Stimulated activated CD8-positive, alpha-beta memory T cell treated with anti-CD3 and anti-CD28 coated beads, Interleukin-2, amount 100 ng/mL, for 1 hour (primary cell): ENCODE data around the gene TTC19.
"Not testable (repeated sequence)": the region's sequence is repeated elsewhere in the genome, so short reads cannot be mapped to it uniquely, and the experiment has no call there.

Experiments
- DNase-seq, 2 donors: peaks; one replicate each; pipeline ENCODE4 v3.0.0-alpha.2; 2020; ENCODE audit warnings: low read depth in 2 of 2

Gene TTC19

GRCh38 chr17:15973016-15973415, 26.6 kb upstream of the TTC19 start:
- DNase-seq, result no peak

GRCh38 chr17:15973834-15974233, 25.8 kb upstream of the TTC19 start:
- DNase-seq, result no peak

- no peak for DNase-seq
Measured at GRCh38 chr17:15977894-15978293, 21.7 kb upstream of the TTC19 start.

- DNase-seq, result no peak
Measured at GRCh38 chr17:15978606-15979005, 21.0 kb upstream of the TTC19 start.

DNA sequence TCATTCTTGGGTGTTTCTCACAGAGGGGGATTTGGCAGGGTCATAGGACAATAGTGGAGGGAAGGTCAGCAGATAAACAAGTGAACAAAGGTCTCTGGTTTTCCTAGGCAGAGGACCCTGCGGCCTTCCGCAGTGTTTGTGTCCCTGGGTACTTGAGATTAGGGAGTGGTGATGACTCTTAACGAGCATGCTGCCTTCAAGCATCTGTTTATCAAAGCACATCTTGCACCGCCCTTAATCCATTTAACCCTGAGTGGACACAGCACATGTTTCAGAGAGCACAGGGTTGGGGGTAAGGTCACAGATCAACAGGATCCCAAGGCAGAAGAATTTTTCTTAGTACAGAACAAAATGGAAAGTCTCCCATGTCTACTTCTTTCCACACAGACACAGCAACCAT, 20.6 kb upstream of the TTC19 start:
- not testable (repeated sequence) for DNase-seq

DNA sequence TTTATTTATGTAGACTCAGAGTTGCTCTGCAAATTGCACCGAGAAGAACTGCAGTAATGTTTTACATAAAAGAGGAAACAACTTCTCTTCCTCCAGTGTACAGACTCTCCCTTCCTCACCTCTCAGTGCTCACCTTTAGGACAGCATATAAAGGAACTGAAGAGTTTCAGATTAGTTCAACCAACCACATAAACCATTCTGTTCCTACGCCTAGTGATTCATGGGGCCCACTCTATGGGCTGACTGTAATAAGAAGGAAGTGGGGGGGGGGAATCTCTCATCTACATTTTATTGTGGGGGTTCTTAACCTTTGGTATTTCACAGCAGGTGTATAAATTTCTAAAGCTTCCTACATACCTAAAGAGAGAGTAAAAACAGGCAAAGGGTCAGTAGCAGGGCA, 18.4 kb upstream of the TTC19 start:
- DNase-seq, result no peak

- no peak for DNase-seq
Measured at GRCh38 chr17:15981646-15982580, 17.7 kb upstream of the TTC19 start.

GRCh38 chr17:15996322-15996721, 3.3 kb upstream of the TTC19 start:
- DNase-seq, result no peak

DNA sequence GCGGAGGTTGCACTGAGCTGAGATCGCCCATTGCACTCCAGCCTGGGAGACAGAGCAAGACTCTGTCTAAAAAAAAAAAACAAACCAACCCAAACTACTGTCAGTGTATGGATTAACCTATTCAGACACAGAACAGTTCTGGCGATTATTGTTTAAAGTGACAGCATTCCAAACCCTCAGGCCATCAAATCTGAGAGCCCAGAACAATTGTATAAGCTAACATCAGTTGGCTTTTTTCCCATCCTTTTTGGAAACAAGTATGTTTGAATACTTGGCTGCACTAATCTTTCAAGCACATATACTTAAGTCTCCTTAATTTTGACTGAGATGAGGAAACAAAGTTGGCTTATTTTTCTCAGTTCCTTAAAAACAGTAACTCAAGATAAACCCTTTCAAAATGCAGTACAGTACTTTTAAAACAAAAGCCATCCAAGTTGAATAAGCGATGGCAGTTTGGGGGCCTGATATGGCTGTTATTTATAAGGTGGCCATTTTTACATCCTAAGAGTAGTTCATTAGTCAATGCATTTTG, 1.5 kb upstream of the TTC19 start:
- no peak for DNase-seq

DNA sequence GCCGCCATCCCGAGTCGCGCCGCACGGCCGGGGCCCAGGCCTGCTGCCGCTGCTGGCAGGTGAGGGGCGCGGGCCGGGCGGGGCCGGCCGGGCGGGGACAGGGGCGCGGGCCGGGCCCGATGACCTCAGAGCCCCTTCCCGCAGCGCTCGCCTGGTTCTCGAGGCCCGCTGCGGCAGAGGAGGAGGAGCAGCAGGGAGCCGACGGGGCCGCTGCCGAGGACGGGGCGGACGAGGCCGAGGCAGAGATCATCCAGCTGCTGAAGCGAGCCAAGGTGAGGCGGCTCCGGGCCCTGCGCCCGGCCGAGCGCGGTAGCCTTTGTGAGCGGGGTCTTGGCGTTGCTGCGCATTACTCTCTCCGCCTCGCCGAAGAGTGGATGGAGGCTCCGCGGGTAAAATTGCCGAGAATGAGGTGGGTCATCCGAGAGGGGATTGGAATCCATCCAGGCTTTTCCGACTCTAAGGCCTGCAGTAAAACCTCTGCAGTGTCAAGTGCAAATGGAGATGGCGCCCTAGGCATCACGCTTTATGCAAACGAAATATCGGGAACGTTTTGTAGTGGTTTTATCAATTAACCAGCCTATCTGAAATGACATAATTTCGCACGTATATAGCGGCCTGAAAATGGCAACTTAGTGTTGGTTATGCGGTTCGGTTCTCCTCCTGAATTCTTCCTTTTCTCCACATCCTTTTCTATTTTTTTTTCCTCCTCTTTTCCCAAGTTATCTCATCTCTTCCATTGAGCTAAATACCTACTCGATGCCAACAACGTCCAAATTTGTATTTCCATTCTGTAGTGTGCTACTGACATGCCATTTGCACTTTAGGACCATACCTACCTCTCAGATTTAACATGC, 577 bp downstream of the TTC19 start:
- DNase-seq, result peak in 1 of 2 donors; percentile 8

DNA sequence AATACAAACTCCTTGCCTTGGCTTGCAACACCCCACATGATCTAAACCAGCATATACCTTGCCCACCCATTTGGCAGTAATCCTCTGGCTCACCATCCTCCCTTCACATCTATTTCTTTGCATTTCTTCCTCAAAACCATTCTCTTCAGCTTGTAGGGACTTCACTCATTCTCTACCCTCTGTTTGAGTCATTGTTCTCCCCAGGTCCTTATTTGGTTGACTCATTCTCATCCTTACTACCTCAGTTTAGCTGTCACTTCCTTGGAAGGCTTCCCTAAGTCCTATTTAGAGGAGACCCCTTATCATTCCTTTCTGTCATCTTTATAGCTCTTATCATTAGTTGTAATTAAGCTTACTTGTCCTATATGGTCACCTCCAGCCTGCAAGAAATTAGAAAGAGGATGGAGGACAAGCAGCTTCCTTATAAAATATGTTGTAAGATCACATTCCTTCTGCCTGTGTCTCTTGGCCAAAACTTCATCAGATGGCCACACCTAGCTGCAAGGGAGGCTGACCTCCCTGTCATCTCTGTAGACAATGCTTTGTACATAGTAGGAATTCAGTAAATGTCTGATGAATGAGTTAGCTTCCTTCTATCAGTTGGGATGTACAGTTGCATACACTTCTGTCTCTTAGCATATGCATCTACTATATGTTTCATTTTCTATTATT, 1.7 kb downstream of the TTC19 start:
- DNase-seq, result no peak

DNA sequence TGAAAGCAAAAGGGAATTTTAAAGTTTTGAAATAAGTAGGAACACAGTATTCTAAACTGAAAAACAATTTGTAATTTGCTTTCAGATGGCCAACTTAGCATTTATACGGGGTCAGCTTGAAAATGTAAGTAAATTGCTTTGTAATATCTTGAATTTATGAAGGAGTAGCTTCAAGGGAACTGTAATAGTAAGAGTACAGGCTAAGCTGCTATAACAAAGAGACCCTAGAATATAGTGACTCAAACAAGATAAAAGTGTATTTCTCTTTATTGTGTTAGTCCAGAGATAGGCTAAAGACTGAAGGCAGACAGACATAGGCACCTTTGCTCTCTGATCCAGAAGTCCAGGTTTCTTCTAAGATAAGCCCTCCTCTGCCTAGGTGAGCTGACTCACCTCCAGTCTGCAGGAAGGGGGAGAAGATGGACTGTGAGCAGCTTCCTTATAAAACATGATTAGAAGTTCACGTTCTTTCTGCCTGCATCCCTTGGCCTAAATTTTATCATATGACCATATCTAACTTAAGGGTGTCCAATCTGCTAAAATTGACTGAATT, 3.2 kb downstream of the TTC19 start:
- no peak for DNase-seq

DNA sequence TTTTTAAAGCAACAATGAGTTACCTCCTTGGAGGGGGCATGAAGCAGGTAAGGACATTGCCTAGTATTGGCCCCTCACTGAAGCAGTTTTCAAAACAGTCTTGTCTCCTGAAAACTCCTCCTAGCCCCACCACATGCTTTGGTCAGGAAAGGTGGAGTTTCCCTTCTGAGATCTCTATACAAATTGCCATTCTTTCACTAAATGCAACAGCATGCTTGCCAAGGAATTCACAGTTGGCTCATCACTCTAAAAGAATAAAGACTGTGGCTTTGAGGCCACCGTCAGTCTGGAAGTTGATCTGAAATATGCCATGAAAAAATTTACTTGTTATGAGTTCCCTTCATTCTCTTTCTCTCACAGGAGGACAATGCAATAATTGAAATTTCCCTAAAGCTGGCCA, 4.2 kb downstream of the TTC19 start:
- DNase-seq, result no peak

GRCh38 chr17:16005636-16006035, 6.0 kb downstream of the TTC19 start:
- DNase-seq, result no peak

GRCh38 chr17:16007439-16007838, 7.8 kb downstream of the TTC19 start:
- no peak for DNase-seq

GRCh38 chr17:16013943-16014407, 14.4 kb downstream of the TTC19 start:
- no peak for DNase-seq

GRCh38 chr17:16019347-16019746, 19.7 kb downstream of the TTC19 start:
- no peak for DNase-seq

DNA sequence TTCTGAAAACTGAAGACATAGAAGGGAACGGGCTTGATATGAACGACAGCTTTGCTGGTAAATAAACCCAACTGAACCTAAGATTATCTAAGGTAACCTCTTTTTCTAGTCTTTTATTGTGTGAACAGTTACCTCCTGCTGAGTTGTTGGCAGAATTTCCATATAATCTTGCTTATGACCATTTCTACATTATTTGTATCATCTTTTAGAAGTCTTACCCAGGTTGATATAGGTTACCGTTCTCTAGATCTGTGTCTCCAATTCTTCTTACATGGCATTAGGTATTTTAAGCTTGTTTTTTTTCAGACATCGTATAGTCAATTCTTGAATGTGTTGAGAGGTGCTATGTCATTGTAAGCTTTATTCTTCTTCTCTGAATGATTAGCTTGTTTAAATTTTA, 24.3 kb downstream of the TTC19 start:
- no peak for DNase-seq

DNA sequence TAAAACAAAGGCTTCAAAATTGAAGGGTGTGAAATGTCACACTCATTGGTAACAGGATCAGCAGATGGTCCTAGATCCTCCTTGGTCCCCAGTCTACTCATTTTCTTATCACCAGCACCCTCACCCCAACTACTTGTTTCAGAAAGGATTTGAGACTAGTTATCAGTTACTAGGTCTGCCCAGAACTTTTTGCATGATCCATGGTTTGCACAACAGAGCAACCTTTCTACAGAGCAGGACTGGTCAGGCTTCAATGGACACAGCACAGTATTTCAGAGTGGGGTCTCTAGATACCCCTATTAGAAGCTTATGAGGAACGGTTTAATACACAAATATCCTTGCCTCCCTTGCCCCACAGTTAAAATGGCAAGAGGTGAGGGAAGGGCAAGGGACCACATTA, 25.6 kb downstream of the TTC19 start:
- no peak for DNase-seq

DNA sequence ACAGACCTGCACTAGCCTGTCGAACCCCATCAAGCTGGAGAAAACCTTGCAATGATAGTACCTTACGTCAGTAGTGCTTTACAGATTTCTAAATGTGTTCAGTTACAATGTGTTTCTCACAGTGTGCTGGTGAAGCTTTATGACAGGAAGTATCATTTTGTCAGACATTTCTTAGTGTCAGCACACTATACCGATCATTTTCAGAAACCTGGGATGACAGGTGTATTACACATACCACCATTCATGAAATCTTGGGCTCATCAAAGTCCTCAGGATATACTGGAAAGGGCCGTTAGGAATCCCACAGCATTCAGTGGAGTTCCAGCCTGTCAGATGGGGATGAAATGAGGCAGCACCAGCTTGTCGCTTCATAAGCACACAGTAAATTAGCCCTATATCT, 27.3 kb downstream of the TTC19 start:
- no peak for DNase-seq
